Measurements from ENCODE around the gene FBLN5. TPM values are rescaled to one million over a fixed set of nuclear protein-coding genes. Genes with fewer than 3 reads are reported as not detected.
"Not testable (repeated sequence)": the region's sequence is repeated elsewhere in the genome, so short reads cannot be mapped to it uniquely, and the experiment has no call there.

FBLN5 gene
- total RNA-seq, 4 donors from 2014 or later: 109 to 215 (median 186) TPM

GRCh38 chr14:91872011-91872501 lies 75.4 kb downstream of the FBLN5 start:
- DNase-seq (ENCODE audit: low spot score in 2 of 2): peak in 1 of 2 donors; percentile 37
- H3K9me3 ChIP-seq: peaks cover 0 to 14% (median 0%) of the 10 kb centered on the region in 4 donors
- no peaks in the 10 kb centered on the region for H3K27me3 ChIP-seq
- TF ChIP-seq EP300 (IDR thresholded peaks at IDR 0.05) (peak in 1 of 2 donors; percentile 5), POLR2A (IDR thresholded peaks at IDR 0.05) (no peak)
- 58 to 81% methylated on average over 3 of the region's 3 CpGs for WGBS, 2 donors
- peaks cover 0 to 83% (median 0%) of the 10 kb centered on the region in 3 donors for H3K36me3 ChIP-seq
- no peak overlapping the region for H3K4me3 ChIP-seq
- peaks cover 0 to 28% (median 12%) of the 10 kb centered on the region in 4 donors for H3K4me1 ChIP-seq
- H3K27ac ChIP-seq: peak overlapping the region in 3 of 4 donors; percentile 43 to 74 (median 68)

GRCh38 chr14:91871401-91871800 lies 76.1 kb downstream of the FBLN5 start:
- not testable (repeated sequence) for DNase-seq (ENCODE audit: low spot score in 2 of 2); H3K27me3 ChIP-seq; H3K4me3 ChIP-seq
- Histone ChIP-seq H3K9me3 (peaks cover 0 to 14% (median 0%) of the 10 kb centered on the region in 4 donors), H3K36me3 (peaks cover 0 to 76% (median 0%) of the 10 kb centered on the region in 3 donors), H3K27ac (peak overlapping the region in 2 of 4 donors; percentile 68 to 74), H3K4me1 (peaks cover 0 to 28% (median 12%) of the 10 kb centered on the region in 4 donors)
- 67 to 96% methylated on average over 4 of the region's 4 CpGs for WGBS, 2 donors

GRCh38 chr14:91870890-91871289 lies 76.6 kb downstream of the FBLN5 start:
- 63 to 75% methylated on average over 2 of the region's 2 CpGs for WGBS, 2 donors
- Histone ChIP-seq H3K9me3 (peaks cover 0 to 14% (median 0%) of the 10 kb centered on the region in 4 donors), H3K27me3 (no peaks in the 10 kb centered on the region), H3K27ac (peak overlapping the region in 1 of 4 donors; percentile 74), H3K4me3 (no peak overlapping the region), H3K36me3 (peaks cover 0 to 71% (median 0%) of the 10 kb centered on the region in 3 donors), H3K4me1 (peaks cover 0 to 28% (median 16%) of the 10 kb centered on the region in 4 donors)
- no peak for DNase-seq (ENCODE audit: low spot score in 2 of 2)
- TF ChIP-seq POLR2A (IDR thresholded peaks at IDR 0.05) (no peak), EP300 (IDR thresholded peaks at IDR 0.05) (no peak), CTCF (IDR thresholded peaks at IDR 0.05) (no peak)

- Histone ChIP-seq H3K4me1 (peaks cover 0 to 29% (median 17%) of the 10 kb centered on the region in 4 donors), H3K36me3 (peaks cover 0 to 64% (median 0%) of the 10 kb centered on the region in 3 donors), H3K27me3 (no peaks in the 10 kb centered on the region), H3K27ac (peak overlapping the region in 1 of 4 donors; percentile 74), H3K4me3 (no peak overlapping the region), H3K9me3 (peaks cover 0 to 14% (median 0%) of the 10 kb centered on the region in 4 donors)
- 77 to 78% methylated on average over 16 of the region's 16 CpGs for WGBS, 2 donors
- TF ChIP-seq POLR2A (IDR thresholded peaks at IDR 0.05): no peak
- TF ChIP-seq EP300 (IDR thresholded peaks at IDR 0.05): no peak
- DNase-seq (ENCODE audit: low spot score in 2 of 2): no peak
Measured at GRCh38 chr14:91870001-91870400, 77.5 kb downstream of the FBLN5 start.

GRCh38 chr14:91869556-91869955 lies 77.9 kb downstream of the FBLN5 start:
- no peak for TF ChIP-seq CTCF (IDR thresholded peaks at IDR 0.05)
- no peak for TF ChIP-seq EP300 (IDR thresholded peaks at IDR 0.05)
- TF ChIP-seq POLR2A (IDR thresholded peaks at IDR 0.05): no peak
- Histone ChIP-seq H3K36me3 (peaks cover 0 to 62% (median 0%) of the 10 kb centered on the region in 3 donors), H3K9me3 (peaks cover 0 to 14% (median 0%) of the 10 kb centered on the region in 4 donors), H3K4me1 (peaks cover 0 to 29% (median 17%) of the 10 kb centered on the region in 4 donors), H3K27ac (peak overlapping the region in 1 of 4 donors; percentile 74), H3K4me3 (no peak overlapping the region), H3K27me3 (no peaks in the 10 kb centered on the region)
- WGBS, 2 donors: 79 to 80% methylated on average over 8 of the region's 8 CpGs
- DNase-seq (ENCODE audit: low spot score in 2 of 2): no peak

GRCh38 chr14:91867316-91867988 lies 80.0 kb downstream of the FBLN5 start, which contains the start of gene TC2N:
Gene TC2N, minus strand, starts transcription at chr14:91867536. Its CDS starts 53,767 bp downstream, at chr14:91813769.
- H3K4me3 ChIP-seq: peak within 1 kb of the TSS in 1 of 4 donors; percentile 14
- no peaks in the 10 kb centered on the region for H3K27me3 ChIP-seq
- H3K36me3 ChIP-seq: peaks cover 0 to 44% (median 0%) of the 10 kb centered on the region in 3 donors
- TF ChIP-seq CTCF (IDR thresholded peaks at IDR 0.05): no peak
- no peak for TF ChIP-seq EP300 (IDR thresholded peaks at IDR 0.05)
- TF ChIP-seq POLR2A (IDR thresholded peaks at IDR 0.05): no peak
- no peak for DNase-seq (ENCODE audit: low spot score in 2 of 2)
- peaks cover 0 to 14% (median 0%) of the 10 kb centered on the region in 4 donors for H3K9me3 ChIP-seq
- 81 to 89% methylated on average over 10 of the region's 10 CpGs for WGBS, 2 donors
- peaks cover 0 to 17% (median 11%) of the 10 kb centered on the region in 4 donors for H3K4me1 ChIP-seq
- H3K27ac ChIP-seq: peak within 1 kb of the TSS in 1 of 4 donors; percentile 25
